GM12864 (cell line): ENCODE results near the gene DSTN.

ENCODE experiments used
- DNase-seq: peaks from one replicate; pipeline ENCODE4 v3.0.0-alpha.2; 2011; ENCODE audit warnings: low read depth
- H3K4me3 ChIP-seq: 2 replicates; pipeline ENCODE4 v1.5.1; 2011; ENCODE audit warnings: mild to moderate bottlenecking, low read depth, low read length, control low read depth
- TF ChIP-seq, protein P1 (sequence below): IDR thresholded peaks from 2 replicates; pipeline ENCODE4 v1.5.1; 2011; ENCODE audit warnings: low read depth, mild to moderate bottlenecking, moderate library complexity, low read length, control low read depth, inconsistent platforms; ENCODE audit errors: missing control alignments

The DSTN gene

DNA sequence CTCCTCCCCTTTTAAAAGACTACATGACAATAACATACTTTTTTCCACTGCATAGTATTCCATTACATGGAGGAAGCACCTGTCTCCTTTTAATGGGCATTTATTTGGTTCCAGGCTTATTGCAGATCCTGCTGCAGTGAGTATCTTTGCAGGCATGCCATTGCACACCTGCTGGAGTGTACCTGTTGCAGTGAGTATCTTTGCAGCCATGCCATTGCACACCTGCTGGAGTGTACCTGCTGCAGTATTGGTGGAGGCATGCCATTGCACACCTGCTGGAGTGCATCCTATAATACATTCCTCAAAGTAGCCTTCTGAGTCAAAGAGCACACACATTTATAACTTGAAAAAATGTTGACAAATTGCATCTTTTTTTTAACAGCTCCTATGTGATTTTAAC lies 40.3 kb upstream of the DSTN start:
- H3K4me3 ChIP-seq, result no peak overlapping the region
- DNase-seq, result no peak
- TF ChIP-seq, protein P1, sequence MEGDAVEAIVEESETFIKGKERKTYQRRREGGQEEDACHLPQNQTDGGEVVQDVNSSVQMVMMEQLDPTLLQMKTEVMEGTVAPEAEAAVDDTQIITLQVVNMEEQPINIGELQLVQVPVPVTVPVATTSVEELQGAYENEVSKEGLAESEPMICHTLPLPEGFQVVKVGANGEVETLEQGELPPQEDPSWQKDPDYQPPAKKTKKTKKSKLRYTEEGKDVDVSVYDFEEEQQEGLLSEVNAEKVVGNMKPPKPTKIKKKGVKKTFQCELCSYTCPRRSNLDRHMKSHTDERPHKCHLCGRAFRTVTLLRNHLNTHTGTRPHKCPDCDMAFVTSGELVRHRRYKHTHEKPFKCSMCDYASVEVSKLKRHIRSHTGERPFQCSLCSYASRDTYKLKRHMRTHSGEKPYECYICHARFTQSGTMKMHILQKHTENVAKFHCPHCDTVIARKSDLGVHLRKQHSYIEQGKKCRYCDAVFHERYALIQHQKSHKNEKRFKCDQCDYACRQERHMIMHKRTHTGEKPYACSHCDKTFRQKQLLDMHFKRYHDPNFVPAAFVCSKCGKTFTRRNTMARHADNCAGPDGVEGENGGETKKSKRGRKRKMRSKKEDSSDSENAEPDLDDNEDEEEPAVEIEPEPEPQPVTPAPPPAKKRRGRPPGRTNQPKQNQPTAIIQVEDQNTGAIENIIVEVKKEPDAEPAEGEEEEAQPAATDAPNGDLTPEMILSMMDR, result no peak

DNA sequence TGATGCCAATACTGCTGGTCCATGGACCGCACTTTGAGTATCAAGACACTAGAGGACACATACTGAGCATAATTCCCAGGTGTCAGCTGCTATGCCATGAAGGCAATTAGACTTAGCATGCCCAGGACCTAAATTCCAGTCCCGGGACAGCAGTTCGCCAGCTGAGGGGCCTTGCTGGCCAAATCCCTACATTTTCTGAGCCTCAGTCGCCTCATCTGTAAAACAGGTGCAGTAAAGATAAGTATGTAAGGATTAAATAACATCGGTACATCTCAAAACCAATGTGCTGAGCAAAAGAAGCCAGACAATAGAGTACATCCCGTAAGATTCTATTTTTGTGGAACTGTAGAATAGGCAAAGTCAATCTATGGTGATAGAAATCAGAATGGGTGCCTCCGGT lies 39.7 kb upstream of the DSTN start:
- no peak overlapping the region for H3K4me3 ChIP-seq
- no peak for DNase-seq
- TF ChIP-seq, protein P1, result no peak

DNA sequence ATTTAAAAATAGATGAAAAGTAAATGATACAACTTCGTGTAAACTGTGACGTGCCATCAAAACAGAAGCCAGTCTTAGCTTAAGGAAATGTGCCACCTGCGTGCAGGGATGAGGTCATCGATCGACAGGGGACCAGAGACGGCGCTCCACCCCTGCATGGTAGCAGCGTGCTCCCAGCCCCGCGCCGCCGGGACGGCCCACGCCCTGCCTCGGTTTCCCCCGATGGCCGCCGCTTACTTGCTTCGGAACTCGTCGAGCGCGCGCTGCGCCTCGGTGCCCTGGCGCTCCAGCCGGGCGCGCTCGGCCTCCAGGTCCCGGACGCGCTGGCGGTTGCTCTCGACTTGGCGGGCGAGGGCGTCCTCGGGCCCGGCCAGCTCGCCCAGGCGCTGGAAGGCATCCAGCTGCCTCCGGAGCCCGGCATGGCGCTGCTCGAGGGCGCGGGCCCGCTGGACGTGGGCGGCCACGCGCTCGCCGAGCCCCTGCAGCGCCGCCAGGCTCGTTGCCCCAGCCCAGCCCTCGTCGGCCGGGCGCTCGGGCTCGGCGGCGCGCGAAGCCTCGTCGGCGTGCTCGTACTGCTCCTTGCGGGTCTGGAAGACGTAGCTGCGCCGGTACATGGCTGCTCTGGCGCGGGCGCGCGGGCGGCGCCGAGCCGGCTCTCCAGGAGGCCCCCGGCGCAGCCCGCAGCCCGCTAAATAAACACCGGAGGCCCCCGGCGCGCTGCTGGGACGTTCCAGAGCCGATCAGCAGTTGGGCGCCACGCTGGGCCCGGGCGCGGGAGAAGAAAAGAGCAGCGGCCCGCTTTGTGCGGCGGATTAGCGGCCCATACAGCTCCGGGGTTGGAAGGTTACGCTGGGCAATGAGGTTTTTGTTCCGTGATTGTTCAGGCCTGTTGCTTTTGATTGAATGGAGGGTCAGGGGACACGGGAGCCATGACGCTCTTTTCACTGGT lies 38.9 kb upstream of the DSTN start, which contains the start of gene BFSP1:
TSS of gene BFSP1 (minus strand) at position 664 of the 949 bp plus-strand sequence. CDS start at position 614, 50 bp downstream.
- H3K4me3 ChIP-seq, result peak within 1 kb of the TSS; percentile 44
- DNase-seq, result no peak
- TF ChIP-seq, protein P1, result no peak

DNA sequence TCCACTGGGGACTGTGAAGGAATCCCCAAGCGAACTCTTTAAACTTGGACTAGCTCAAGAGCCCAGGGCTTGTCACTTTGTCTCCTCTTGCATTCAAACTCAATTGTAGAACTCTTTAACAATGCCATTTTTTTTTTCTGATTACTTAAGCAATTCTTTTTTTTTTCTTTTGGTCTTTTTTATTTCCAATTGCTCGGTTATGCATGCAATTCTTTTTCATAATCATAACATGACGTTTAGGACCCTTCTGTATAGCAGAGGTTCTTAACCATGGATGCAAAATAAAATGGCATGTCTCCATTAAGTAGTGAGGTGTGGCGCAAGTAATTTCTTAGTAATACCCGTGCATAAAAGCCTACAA lies 38.2 kb upstream of the DSTN start:
- TF ChIP-seq, protein P1, result no peak
- DNase-seq, result no peak
- H3K4me3 ChIP-seq, result peak overlapping the region; percentile 44

DNA sequence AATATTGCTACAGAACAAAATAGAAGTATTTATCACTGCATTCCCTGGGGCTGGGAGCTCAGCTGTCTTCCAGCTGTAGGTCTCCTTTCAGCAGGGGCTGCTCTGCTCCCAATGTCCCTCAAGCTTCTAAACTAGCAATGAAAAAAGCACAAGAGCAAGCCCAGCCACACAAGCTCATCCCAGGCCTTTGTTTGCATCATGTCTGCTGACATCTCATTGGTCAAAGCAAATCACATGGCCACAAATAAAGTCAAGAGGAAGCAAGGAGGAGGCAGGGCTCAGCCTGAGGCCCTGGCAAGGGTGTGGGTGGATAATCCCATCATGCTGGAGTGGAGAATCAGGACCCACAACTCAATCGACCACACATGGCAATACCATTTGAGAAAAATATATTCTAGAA lies 36.5 kb upstream of the DSTN start:
- TF ChIP-seq, protein P1, result no peak
- H3K4me3 ChIP-seq, result no peak overlapping the region
- no peak for DNase-seq

DNA sequence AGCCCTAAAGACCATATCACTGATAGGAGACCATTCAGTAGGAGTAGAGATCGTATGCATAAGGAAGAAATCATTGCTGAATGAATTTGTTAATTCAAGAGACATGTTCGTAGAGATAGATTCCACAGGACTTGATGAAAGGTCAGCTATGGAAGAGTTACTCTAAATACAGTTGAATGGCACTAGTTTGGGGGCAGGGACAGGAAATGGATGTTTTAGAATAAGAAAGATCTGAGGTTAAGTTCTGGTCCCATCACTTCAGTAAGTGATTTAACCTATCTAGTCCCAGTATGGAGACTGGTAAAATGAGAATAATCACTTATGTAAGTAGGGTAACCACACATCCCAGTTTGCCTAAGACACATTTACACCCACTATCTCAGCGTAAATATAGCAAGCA lies 35.8 kb upstream of the DSTN start:
- DNase-seq, result no peak
- TF ChIP-seq, protein P1, result no peak
- no peak overlapping the region for H3K4me3 ChIP-seq
